ENCODE results near the gene SQOR.
"Not testable (repeated sequence)": the region's sequence is repeated elsewhere in the genome, so short reads cannot be mapped to it uniquely, and the experiment has no call there.

Gene SQOR

DNA sequence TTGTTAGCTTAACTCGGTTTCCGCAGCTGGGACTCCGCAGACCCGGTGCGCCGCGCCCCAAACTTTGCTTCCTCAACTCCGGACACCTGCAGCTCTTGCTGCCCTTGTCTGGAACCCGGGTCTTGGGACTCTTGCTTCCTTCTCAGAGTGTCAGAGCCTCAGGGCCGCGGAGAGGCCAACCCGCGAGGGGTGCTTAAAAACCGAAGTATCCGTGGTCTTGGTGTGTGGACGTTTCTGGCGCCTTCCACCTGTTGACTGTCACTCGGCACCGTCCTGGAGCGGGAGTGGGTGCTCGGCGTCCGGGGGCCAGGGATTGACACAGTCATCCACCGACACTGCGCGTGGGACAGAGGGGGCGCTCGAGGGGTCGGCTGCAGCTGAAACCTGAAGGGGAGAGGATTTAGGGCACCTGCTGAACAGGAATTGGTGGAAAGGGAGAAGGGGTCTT is 386 bp downstream of the SQOR start:
- DNase-seq: peak; percentile 52

DNA sequence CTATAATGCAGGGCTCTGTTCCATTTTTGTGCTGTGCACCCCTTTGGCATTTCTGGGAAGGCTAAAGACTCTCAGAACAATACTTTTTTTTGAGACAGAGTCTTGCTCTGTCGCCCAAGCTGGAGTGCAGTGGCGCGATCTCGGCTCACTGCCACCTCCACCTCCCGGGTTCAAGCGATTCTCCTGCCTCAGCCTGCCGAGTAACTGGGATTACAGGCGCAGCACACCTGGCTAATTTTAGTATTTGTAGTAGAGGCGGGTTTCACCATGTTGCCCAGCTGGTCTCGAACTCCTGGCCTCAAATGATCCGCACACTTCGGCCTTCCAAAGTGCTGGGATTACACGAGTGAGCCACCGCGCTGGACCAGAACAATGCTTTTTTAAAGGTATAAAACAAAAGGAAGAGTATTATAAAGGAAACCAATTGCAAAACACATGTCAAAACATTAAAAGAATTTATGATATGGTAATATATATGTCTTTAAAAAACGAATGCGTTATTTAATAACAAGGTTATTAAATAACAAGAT is 999 bp downstream of the SQOR start:
- DNase-seq: no peak

- DNase-seq: peak; percentile 35
These were observed 2.3 kb downstream of the SQOR start for GRCh38 chr15:45637141-45637540.

DNA sequence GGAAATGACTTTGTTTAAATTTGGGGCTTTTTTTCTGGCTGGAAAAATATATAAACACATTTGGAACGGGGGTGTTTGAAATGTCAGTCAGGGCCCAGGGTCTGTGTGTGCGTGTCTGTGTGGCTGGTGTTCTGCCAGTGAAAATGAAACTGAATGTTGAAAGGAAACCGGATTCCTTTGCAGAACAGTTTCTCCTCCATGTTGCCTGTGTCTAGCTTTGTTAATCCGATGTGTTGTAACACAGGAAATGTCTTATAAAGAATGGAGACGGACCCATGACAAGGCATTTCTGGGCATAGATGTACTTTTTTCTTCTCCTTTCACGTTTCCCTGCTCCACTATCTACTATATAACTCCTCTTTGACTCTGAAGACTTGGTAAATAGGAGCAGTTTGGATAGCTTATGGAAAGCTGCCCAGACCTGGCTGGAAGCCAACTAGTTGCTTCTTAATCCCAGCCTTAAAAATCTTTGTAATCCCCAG is 2.8 kb downstream of the SQOR start:
- DNase-seq: peak; percentile 91

DNA sequence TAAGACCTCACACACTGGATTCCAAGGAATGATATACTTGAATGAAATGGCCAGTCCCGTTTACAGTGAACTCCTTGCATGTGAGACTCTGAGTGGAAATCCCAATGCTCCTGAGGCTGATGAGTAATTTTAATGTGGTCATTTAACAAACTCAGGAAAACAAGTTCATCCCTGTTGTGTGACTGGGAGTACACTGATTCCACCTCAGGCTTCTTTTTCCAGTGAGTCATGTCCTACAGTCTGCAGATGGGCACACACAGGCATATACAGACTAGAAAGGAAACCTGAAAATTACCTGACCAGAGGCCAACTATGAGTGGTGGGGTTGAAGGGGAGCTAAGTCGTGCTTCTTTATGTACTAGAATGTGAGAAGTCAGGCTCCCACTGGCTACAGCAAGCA is 5.8 kb downstream of the SQOR start:
- DNase-seq: no peak

DNA sequence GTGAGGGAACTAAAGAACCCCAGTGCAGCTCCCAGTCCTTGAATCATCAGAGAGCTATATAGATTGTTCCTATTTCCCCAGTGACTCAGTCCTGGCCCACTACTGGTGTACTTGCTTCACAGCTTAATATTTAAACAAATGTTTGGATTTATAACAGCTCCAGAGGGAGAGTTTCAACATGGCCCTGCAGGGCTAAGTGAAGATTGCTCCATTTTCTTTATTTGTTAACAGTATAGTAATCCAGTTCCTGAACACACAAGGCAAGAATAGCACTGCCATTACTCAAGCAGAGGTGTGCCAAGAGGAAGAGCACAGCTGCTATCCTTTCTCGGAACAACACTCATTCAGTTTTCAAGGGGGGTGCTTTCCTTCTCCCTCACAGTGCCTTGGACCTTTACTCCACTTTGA is 6.5 kb downstream of the SQOR start:
- no peak for DNase-seq

DNA sequence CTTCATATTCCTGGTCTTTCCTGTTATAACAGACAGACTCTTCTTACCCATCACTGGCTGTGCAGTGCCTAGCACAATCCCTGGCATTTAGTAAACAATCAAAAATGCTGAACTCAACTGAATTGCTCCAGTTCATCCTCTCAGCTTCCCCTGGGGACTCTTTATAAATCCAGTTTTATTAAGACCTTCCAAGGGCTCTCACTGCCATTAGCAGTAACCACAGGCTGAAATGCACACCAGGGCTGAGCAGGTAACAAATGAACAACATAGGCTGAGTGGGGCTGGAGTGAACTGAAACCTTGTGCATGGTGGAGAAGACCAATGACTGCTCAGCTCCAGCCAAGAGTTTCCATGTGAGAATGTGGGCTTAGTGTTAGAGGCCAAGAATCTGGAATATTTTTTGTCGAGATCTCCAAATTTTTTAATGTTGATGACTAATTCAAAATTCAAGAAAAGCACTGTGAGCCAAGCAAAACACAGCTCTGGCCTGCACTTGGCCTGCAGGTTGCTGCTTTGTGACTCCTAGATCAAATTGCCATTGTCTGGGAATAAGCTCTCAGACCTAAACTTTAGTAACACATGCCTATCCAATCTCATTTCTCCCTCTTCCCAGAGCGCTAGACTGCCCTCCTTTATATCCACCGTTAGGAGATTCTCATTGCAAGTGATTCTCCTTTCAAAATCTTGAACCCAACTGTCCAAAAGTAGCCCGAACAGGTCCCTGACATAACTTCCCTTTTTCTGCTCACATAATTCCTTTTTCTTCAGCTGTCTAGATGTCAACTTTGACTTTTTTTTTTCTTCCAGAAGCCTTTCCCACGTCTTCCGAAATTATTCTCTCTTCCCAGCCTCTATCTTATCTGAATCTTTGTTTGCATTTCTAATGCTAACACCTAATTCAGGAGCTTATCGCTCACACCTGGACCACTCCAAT is 7.4 kb downstream of the SQOR start:
- DNase-seq: peak; percentile 36

DNA sequence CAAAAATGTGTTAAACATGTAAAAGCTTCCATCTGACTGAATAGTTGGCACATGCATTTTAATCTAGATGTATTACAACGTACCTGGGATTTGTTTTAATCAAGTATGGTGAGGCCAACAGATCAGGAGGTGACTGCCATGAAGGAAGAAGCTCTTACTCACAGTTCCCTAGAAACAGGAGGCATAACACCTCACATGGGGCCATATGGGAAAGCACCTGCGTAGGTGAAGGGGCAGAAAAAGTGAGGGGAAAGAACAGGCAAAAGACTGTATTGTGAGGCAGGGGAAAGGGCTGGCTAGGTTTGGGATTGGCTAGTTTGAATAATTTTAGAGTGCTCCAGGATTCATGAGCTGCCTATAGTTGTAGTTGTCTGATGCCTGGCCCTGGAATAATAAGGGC is 9.6 kb downstream of the SQOR start:
- no peak for DNase-seq

DNA sequence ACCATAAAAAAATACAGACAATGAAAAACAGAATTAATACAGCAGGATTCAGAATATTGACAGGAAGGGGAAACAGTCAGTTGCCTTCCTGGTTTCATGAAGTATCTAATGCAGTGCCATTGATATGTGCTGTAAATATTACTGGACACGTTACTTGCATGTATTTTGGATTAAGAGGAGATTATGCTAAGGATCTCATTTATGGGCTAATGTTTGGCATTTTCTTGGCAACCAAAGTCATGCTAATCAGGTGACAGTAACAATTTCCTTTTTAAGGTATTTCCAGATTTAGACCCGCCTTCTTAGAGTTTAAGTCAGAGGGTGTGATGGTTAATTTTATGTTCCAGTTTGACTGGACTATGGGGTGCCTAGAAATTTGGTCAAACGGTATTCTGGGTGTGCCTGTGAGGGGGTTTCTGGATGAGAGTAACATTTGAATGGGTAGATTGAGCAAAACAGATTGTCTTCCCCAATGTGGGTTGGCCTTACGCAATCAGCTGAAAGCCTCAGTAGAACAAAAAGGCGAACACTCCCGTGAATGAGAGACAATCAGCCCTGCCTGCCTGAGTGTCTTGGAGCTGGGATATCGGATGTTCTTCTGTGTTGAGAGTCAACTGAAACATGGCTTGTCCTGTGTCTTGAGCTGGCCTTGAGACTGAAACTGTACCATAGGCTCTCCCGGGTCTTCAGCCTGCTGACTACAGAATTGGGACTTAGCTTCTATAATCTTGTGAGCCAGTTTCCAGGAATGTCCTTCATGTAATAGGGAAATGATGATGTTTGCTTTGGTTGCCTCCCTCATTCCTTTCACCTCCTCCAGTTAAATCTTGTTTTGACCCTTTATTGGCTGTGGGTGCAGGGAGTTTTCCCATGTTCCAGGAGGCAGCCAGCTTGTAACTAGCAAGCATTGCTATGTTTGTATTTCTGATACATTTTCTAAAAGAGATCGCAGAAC is 10.5 kb downstream of the SQOR start:
- no peak for DNase-seq

DNA sequence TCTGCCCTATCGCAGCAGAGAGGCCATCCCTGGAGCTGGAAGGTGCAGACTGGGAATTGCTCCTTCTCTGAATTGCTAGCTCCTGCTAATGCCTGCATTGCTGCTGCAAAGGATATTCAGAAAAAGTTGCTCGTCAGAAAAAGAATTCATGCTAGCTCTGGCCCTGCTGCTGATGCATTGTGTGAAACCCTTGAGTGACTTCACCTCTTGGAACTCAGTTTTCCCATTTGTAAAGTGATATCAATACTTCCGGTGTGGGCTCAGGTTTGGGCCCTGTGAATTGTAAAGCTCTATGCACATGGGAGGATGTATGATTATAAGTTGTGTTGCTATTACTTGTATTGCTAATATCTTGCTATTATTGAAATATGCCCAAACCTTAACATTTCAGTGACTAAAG is 11.4 kb downstream of the SQOR start:
- DNase-seq: no peak

DNA sequence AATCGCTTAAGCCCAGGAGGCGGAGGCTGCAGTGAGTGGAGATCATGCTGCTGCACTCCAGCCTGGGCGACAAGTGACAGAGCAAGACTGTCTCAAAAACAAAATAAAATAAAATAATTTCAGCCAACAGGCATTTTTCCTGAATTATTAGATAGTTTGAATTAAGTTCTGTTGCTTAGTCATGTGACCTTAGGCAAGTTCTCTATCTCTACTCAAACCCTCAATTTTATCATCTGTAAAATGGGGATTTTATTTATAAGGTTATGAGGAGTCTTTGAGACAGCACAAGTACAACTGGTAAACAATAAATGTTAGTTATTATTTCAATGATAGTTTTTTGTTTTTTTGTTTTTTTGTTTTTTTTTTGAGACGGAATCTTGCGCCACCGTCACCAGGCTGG is 13.0 kb downstream of the SQOR start:
- no peak for DNase-seq

DNA sequence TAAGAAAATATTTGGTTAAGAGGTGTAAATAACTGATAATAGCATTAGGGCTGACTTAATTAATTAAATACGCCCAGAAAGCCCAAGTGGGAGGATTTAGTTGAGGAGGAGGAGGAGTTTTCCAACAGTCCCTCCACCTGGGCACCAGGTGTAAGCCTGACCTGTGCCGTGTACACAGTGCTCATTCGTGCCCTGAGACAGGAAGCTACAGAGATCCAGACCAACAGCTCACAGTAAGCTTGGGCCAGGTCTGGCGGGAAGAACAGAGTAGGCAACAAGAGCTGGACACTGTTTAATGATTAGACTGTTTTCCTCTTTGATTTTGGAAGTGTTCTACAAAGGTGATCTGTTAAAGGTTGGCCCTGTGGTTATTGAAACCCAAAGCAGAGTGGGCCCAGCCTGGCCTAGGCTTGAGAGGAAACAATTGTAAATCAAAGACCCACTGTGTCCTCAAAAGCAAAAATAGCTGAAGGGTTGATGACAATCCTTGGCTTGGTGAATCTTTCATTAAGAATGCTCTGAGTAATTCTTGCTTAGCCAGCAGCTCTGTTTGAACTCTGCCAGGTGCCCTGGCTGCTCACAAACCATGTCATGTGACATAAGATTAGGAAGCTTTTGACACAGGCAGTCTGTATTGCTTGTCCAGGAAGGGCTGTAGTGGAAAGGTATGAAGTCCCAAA is 13.8 kb downstream of the SQOR start:
- DNase-seq: peak; percentile 35

DNA sequence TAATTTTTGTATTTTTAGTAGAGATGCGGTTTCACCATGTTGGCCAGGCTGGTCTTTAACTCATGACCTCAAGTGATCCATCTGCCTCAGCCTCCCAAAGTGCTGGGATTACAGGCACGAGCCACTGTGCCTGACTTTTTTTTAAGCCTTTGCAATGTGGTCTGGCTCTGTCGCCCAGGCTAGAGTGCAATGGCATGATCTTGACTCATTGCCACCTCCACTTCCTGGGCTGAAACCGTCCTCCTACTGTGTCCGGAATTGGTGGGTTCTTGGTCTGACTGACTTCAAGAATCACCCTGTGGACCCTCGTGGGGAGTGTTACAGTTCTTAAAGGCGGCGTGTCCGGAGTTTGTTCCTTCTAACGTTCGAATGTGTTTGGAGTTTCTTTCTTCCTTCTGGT is 15.2 kb downstream of the SQOR start:
- DNase-seq: not testable (repeated sequence)

- DNase-seq: no peak
These were observed 16.2 kb downstream of the SQOR start for GRCh38 chr15:45650889-45651525.

- DNase-seq: no peak
These were observed 19.0 kb downstream of the SQOR start for GRCh38 chr15:45653702-45654424.

DNA sequence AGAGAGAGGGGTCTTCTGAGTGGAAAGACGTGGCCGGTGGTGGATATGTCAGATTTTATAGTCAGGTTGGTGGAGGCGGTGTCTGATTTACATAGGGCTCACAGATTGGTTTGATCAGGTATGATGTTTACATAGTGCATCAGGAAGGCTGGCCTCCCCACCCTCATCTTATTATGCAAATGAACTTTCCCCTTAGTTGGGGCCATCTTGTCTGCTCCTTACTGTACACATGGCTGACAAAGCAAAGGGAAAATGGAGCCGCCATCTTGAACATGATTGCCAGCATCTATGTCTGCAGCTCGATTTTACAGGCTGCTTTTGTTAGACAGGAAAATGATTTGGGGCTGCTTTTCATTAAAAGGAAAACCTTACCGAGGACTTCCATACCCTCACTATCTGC is 19.9 kb downstream of the SQOR start:
- peak; percentile 39 for DNase-seq

DNA sequence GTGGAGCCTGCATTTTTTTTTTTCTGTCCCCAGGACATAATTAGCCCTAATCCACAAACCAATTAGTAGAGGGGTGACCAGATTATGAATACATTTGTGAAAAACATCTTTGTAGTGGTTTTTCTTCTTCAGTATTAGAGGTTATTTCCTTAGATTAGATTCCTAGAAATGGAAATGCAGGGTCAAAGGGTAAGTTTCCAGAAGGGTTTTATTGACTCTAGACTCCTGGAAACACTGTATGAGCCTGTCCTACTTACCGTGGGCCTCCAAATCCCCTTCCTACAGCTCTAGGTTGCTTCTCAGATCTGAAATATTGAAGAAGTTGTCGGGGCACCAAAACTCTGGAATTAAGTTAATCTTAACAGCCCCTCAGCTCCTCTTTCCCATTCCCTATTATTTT is 22.4 kb downstream of the SQOR start:
- DNase-seq: peak; percentile 54

- no peak for DNase-seq
These were observed 23.1 kb downstream of the SQOR start for GRCh38 chr15:45657764-45658545.

GRCh38 chr15:45660231-45660979 is 25.6 kb downstream of the SQOR start:
- no peak for DNase-seq

- no peak for DNase-seq
These were observed 27.5 kb downstream of the SQOR start for GRCh38 chr15:45662375-45662774.
